ENCODE measurements around the gene AP2M1. TPM values are rescaled to one million over a fixed set of nuclear protein-coding genes. Genes with fewer than 3 reads are reported as not detected.

The AP2M1 gene
- total and polyA plus RNA-seq, 10 of the 15 experiments (the other 5 are each of a cell fraction or from before 2014, with no cell fraction given), result 65.6 to 356 (median 161) TPM

- Histone ChIP-seq H4K20me1 (ENCODE audit: control insufficient read depth, insufficient read depth) (no peaks in the 10 kb centered on the region), H3K36me3 (ENCODE audit: control insufficient read depth in 2 of 2, insufficient read depth in 2 of 2, low read length in 1 of 2) (peaks cover 19 to 38% of the 10 kb centered on the region in 2 experiments), H3K9me3 (replicated peaks; ENCODE audit: control insufficient read depth, insufficient read depth, low read length) (no peaks in the 10 kb centered on the region), H3K4me3 (no peak overlapping the region), H3K4me1 (ENCODE audit: control insufficient read depth, insufficient read depth, low read length) (peaks cover 9% of the 10 kb centered on the region), H3K27me3 (replicated peaks in 1 of 2; ENCODE audit: control insufficient read depth in 2 of 2, insufficient read depth in 2 of 2, low read length in 1 of 2) (no peaks in the 10 kb centered on the region), H3K27ac (ENCODE audit: control insufficient read depth, insufficient read depth) (no peak overlapping the region), H3K4me2 (ENCODE audit: control insufficient read depth, insufficient read depth) (no peak overlapping the region), H2AFZ (ENCODE audit: control insufficient read depth, low read depth, low read length) (no peak overlapping the region), H3K9ac (ENCODE audit: control insufficient read depth, insufficient read depth, low read length) (no peak overlapping the region), H3K79me2 (ENCODE audit: control insufficient read depth, insufficient read depth, low read length) (peaks cover 31% of the 10 kb centered on the region)
- POLR2A ChIA-PET, result interaction anchor here (0.6 kb wide), 1 partner anchor 50 kb away, joined by 3 read pairs; no protein-coding TSS in a partner anchor
- SMC1A ChIA-PET (ENCODE audit: uncharacterized antibody, unreplicated experiment), result no interaction called here
- RAD21 ChIA-PET (ENCODE audit: unreplicated experiment), result interaction anchor here (1.3 kb wide), 1 partner anchor 8 kb away, joined by 3 read pairs; the partner anchor contains the start of gene ABCF3
- in situ Hi-C loops (cut with MboI) (no loop called here), intact Hi-C loops (cut with micrococcal nuclease; ENCODE audit: unreplicated experiment) (no loop called here)
- TF ChIP-seq, protein P1, sequence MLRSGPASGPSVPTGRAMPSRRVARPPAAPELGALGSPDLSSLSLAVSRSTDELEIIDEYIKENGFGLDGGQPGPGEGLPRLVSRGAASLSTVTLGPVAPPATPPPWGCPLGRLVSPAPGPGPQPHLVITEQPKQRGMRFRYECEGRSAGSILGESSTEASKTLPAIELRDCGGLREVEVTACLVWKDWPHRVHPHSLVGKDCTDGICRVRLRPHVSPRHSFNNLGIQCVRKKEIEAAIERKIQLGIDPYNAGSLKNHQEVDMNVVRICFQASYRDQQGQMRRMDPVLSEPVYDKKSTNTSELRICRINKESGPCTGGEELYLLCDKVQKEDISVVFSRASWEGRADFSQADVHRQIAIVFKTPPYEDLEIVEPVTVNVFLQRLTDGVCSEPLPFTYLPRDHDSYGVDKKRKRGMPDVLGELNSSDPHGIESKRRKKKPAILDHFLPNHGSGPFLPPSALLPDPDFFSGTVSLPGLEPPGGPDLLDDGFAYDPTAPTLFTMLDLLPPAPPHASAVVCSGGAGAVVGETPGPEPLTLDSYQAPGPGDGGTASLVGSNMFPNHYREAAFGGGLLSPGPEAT (IDR thresholded peaks at IDR 0.05; ENCODE audit: low read depth), result no peak
- TF ChIP-seq ZNF687 (IDR thresholded peaks at IDR 0.05), result no peak
- no TSS peak for BruUV-seq (replicated peaks)
- FAIRE-seq (no peak), DNase-seq (ENCODE audit: low read depth, low spot score) (no peak), ATAC-seq (no peak)
- WGBS (ENCODE audit: insufficient coverage, insufficient replicate concordance, low lambda C conversion rate, missing lambda C conversion rate), result 92% methylated on average over 11 of the region's 14 CpGs
- CTCF ChIA-PET, result interaction anchor here (1.1 kb wide), 1 partner anchor 8 kb away, joined by 4 read pairs; the partner anchor contains the start of gene ABCF3
Observed at GRCh38 chr3:184177767-184178306, 3.2 kb downstream of the AP2M1 start.

Measured in GM12878 (cell line).